ENCODE data around the gene IFT172.
"Not testable (repeated sequence)": the region's sequence is repeated elsewhere in the genome, so short reads cannot be mapped to it uniquely, and the experiment has no call there.

The IFT172 gene, protein sequence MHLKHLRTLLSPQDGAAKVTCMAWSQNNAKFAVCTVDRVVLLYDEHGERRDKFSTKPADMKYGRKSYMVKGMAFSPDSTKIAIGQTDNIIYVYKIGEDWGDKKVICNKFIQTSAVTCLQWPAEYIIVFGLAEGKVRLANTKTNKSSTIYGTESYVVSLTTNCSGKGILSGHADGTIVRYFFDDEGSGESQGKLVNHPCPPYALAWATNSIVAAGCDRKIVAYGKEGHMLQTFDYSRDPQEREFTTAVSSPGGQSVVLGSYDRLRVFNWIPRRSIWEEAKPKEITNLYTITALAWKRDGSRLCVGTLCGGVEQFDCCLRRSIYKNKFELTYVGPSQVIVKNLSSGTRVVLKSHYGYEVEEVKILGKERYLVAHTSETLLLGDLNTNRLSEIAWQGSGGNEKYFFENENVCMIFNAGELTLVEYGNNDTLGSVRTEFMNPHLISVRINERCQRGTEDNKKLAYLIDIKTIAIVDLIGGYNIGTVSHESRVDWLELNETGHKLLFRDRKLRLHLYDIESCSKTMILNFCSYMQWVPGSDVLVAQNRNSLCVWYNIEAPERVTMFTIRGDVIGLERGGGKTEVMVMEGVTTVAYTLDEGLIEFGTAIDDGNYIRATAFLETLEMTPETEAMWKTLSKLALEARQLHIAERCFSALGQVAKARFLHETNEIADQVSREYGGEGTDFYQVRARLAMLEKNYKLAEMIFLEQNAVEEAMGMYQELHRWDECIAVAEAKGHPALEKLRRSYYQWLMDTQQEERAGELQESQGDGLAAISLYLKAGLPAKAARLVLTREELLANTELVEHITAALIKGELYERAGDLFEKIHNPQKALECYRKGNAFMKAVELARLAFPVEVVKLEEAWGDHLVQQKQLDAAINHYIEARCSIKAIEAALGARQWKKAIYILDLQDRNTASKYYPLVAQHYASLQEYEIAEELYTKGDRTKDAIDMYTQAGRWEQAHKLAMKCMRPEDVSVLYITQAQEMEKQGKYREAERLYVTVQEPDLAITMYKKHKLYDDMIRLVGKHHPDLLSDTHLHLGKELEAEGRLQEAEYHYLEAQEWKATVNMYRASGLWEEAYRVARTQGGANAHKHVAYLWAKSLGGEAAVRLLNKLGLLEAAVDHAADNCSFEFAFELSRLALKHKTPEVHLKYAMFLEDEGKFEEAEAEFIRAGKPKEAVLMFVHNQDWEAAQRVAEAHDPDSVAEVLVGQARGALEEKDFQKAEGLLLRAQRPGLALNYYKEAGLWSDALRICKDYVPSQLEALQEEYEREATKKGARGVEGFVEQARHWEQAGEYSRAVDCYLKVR (N-terminal part only)

DNA sequence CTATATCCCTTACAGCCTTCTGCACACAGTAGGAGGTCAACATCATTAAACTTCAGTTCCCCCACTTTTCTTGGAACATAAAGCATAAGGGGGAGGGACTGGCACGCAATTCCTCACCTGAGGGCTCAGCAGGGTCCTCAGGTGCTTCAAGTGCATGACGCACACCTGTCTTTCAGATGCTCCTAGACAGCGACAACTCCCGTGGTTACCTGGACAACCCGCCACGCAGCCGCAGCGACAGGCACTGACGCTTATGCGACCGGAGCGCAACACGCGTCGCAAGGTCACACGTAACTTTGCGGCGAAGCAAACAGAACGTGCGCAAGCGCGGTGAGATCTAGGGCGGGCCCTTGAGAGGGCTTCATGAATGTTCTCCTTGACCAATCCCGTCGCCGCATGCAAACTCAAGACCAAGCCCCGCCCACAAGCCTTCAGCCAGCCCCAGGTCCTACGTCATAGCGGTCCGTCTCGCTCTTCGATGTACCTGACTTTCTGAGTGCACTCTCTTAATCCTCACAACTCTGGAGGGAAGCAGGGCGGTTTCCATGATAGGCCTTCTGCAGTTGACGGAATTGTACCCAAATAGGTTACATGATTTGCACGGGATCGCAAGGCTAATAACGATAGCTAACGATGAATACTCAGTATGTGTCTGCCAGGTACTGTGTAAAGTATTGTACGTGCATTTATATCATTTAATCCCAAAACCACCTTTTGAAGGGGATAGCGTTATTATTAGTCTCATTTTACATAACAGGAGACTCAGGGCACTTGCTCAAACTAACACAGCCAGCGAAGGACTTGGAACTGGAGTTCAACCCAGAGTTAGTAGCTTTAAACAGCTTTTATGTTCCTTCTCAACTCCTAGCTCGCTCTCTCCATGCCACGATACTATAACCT is at the start of gene IFT172:
Gene IFT172 (minus strand): TSS at position 246 of the 900 bp plus-strand sequence. CDS start 90 bp downstream, at position 156.
- DNase-seq, result peak; percentile 99

- DNase-seq, result not testable (repeated sequence)
Observed at GRCh38 chr2:27538839-27539450, 49.4 kb upstream of the IFT172 start.

- no peak for DNase-seq
Observed at GRCh38 chr2:27537287-27537686, 47.7 kb upstream of the IFT172 start.

- no peak for DNase-seq
Observed at GRCh38 chr2:27531983-27532382, 42.4 kb upstream of the IFT172 start.

- DNase-seq, result no peak
Observed at GRCh38 chr2:27527182-27527581, 37.6 kb upstream of the IFT172 start.

DNA sequence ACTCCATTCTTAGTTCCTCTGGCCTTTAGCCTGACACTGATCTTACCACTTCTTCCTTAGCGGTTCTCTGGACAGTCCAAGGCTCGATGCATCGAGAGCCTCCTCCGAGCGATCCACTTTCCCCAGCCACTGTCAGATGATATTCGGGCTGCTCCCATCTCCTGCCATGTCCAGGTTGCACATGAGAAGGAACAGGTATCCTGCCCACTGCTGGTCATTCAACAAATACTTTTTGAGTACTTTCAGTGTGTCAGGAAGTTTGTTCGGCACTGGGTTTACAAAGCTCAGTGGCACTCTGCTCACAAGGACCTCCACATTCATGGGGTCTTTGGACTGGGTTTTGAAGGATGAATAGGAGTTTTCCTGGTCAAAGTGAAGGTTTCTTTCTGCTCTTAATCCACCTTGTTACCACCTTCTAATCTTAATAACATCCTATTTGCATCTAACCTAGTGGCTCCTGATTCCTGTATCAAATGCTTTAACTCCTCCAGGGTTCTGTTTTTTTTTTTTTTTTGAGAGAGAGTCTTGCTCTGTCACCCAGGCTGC is 32.9 kb upstream of the IFT172 start:
- no peak for DNase-seq

- no peak for DNase-seq
Observed at GRCh38 chr2:27520316-27520715, 30.8 kb upstream of the IFT172 start.

DNA sequence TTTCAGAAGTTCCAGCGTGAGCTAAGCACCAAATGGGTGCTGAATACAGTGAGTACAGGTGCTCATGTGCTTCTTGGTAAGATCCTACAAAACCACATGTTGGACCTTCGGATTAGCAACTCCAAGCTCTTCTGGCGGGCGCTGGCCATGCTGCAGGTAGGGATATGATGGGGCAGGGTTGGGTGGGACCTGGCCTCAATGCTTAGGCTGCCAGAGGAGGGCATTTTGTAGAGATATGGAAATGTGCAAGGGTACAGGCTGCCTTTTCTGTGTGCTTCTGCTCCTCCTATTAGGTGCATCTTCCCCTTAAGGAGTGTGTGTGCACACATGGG is 29.2 kb upstream of the IFT172 start:
- DNase-seq, result no peak

- DNase-seq, result no peak
Observed at GRCh38 chr2:27518113-27518781, 28.7 kb upstream of the IFT172 start.

- no peak for DNase-seq
Observed at GRCh38 chr2:27509326-27509725, 19.8 kb upstream of the IFT172 start.

DNA sequence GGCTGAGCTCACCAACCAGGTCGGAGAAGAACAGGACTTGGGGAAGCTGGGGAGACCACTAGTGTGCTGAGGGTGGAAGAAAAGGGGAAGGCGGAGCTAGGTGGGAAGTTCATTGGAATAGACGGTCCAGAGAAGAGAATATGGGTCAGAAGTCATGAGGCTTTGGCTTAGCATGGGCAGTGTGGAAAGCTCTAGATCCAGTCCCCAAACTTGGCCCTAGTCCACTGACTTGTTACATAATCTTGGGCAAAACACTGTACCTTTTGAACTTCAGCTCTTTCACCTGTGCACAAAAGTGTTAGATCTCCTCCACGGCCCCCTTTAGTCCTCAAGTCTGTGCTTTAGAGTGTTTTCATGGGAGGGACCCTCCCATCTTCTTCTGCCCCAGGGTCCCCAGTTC is 17.8 kb upstream of the IFT172 start:
- no peak for DNase-seq

GRCh38 chr2:27506587-27506986 is 17.0 kb upstream of the IFT172 start:
- DNase-seq, result no peak

DNA sequence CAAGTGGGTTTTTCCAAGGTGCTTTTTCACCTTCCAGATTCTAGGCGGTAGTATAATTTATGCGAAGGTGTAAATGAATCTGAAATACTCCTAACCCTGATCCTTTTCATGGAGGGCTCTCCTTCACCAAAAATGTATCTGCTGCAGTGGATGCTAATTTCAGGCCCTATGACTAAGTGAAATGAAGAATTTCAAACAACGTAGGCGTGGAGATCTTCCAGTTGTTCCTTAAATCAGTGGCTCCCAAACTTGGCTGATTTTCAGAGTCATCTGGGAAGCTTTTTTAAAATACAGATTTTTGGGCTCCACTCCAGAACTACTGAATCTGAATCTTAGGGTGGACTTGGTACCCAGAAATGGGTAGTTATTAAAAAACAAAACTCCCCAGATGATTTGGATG is 12.6 kb upstream of the IFT172 start:
- no peak for DNase-seq

GRCh38 chr2:27501042-27501441 is 11.5 kb upstream of the IFT172 start:
- DNase-seq, result no peak

- no peak for DNase-seq
Observed at GRCh38 chr2:27498975-27499374, 9.4 kb upstream of the IFT172 start.

DNA sequence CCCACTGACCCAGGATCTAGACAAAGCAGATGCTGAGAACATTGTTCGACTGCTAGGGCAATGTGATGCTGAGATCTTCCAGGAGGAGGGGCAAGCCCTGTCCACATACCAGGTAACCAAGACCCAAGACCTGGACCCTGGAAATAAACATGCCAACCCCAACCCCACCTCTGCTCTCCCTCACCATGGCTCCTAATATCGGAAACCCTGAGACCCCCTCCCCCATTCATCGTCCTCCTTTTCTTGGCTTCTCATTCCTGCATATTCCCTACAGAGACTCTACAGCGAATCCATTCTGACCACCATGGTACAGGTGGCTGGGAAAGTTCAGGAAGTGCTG is 7.7 kb upstream of the IFT172 start:
- DNase-seq, result no peak

DNA sequence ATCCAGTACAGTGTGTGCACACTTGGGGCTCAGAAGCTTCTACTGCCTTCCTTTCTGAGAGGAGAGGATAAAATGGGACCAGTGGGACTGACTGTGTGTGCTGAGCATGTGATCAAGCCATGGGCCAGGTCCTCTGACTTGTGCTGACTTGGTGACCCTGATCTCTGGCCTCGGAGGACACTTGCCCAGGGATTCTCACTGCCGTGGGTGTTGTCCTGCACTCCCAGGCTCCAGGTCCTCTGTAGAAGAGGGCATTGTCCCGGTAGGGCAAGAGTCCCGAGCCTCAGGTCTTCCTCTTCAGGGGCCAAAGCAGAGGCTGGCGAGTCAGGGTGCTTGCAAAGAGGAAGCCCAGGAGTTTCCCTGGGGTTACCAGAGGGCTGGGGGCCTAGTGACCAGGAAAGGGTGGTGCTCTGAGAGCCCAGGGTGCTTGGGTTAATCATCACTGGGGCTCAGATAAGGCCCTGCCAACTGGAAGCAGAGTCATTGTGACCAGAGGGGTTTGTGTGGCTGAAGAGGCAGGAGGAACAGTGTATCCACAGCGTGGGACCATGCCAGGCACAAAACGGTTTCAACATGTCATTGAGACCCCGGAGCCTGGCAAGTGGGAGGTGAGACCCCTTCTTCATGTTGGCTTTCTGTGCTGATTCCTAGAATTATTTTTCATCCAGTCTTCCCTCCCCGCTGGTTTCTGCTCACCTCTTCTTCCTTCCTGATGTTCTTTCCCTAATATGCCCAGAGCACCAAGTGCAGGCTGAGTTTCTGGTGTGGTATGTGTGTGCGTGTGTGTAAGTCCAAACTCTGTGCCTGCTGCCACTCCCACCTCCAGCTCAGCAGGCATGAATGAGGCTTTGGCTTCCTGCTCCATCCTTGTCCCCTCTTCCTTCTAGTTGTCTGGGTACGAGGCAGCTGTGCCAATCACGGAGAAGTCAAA is 7.1 kb upstream of the IFT172 start, which contains the start of gene GCKR:
Gene GCKR (plus strand): TSS at position 483 of the 931 bp plus-strand sequence. CDS start 66 bp downstream, at position 549.
- no peak for DNase-seq

DNA sequence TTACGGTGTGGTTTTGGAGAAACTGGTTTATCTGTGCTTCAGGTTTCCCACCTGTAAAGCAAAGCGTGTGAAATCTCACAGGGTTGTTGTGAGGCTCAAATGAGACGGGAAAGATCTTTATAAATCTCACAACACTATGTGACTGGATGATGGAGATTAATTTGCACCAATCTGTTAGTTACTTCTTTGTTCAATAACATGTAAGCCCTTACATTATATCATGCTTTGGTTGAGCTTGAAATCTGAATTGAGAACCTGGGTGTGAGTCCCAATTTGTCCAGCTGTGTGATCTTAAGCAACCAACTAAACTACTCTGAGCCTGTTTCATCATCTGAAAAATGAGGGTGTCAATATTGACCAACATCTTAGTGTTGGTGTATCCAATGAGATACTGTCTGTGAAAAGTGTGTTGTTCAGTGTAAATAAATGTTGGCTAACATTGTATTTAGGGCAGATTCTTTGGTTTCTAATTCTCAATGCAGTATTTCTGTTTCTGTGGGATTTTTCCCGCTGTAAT is 6.4 kb upstream of the IFT172 start:
- DNase-seq, result no peak

DNA sequence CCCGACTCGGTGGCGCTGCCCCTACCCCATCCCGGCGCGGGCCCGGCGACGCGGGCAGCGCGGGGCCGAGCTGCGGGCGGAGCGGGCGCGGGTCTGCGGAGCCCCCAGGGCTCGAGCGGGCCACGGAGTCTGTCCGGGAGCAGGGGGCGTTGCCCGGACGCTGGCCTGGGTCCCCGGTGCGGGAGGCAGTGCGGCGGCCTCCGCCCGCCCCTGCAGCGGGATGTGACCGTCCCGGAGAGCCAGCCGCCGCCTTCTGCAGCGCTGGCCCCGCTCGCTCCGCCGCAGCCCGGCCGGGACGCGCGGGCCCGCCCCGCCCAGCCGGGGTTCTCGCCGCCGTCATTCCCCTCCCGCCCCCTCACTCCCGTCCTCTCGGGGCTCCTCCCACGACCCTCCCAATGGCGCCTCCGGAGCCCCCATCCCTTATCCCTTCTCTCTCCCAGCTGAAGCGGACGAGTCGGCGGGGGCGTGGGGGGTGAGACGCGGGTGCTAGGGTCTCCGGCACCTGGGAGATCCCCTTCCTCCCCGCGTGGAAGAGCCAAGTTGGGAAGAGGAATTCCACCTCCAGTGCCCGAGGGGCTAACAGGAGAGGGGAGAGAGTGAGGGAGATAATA is 5.5 kb upstream of the IFT172 start, which contains the start of gene FNDC4:
Gene FNDC4 (minus strand): TSS at position 257 of the 611 bp plus-strand sequence. CDS start 521 bp downstream, outside the sequence.
- peak in 1 of 2 donors; percentile 7 for DNase-seq

Measured in activated CD4-positive, alpha-beta T cell treated with anti-CD3 and anti-CD28 coated beads for 4 hours (primary cell).